ENCODE results near the gene EID3.
"Not testable (repeated sequence)": the region's sequence is repeated elsewhere in the genome, so short reads cannot be mapped to it uniquely, and the experiment has no call there.

Gene EID3

GRCh38 chr12:104303538-104304151 is at the start of gene EID3:
Gene EID3, plus strand, starts transcription at chr12:104303739. Its CDS starts 196 bp downstream, at chr12:104303935.
- DNase-seq: peak; percentile 73

DNA sequence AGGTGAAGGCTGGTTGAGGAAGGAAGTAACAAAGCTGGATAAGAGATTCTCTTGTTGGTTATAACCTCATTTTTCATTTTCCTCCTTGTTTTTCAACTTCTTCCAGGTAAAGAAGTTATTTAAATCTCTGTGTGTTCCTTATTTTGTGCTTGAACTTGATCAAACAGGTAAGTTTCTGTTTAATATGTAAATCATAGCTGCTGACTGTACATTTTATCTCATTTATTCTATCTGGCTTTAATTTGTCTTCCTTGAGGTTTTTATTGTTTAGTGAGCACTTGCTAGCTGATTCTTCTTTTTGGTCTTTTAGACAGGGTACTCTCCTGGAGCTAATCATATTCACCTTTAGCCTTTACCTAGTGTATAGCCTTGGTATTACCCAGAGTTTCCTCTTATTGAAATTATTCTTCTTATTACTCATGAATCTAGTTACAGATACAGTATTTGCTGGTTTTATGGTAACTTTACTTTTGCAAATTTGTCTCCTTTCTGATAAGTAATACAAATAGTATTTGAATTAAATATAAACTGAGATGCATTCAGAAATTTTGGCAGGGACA is 45.5 kb upstream of the EID3 start:
- no peak for DNase-seq

- DNase-seq: no peak
These were observed 45.0 kb upstream of the EID3 start for GRCh38 chr12:104258476-104259067.

GRCh38 chr12:104263026-104263425 is 40.5 kb upstream of the EID3 start:
- no peak for DNase-seq

- peak; percentile 56 for DNase-seq
These were observed 39.8 kb upstream of the EID3 start for GRCh38 chr12:104263580-104264358.

DNA sequence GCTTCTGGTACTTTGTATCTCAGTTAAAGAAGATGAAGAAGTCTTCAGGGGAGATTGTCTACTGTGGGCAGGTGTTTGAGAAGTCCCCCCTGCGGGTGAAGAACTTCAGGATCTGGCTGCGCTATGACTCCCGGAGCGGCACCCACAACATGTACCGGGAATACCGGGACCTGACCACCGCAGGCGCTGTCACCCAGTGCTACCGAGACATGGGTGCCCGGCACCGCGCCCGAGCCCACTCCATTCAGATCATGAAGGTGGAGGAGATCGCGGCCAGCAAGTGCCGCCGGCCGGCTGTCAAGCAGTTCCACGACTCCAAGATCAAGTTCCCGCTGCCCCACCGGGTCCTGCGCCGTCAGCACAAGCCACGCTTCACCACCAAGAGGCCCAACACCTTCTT is 38.1 kb upstream of the EID3 start:
- not testable (repeated sequence) for DNase-seq

GRCh38 chr12:104272938-104273337 is 30.6 kb upstream of the EID3 start:
- no peak for DNase-seq

- no peak for DNase-seq
These were observed 30.0 kb upstream of the EID3 start for GRCh38 chr12:104273503-104273902.

DNA sequence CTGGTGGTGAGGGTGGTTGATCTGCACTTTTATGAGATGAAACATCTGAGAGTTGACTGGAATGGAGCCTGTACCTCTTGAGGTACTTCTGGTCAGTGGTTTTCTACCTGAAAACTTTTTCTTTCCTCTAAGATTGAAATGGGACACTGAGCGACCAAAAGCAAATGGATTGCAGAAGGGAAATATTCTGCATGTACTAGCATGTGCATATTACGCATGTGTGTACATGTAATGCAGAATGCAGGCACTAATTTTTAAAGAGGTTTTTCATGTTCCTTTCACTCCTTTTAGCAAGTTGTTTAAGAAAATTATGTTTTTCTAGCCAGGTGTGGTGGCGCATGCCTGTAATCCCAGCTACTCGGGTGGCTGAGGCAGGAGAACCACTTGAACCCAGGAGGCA is 28.7 kb upstream of the EID3 start:
- no peak for DNase-seq

- DNase-seq: no peak
These were observed 27.9 kb upstream of the EID3 start for GRCh38 chr12:104275689-104276088.

GRCh38 chr12:104276273-104277131 is 27.0 kb upstream of the EID3 start:
- DNase-seq: peak; percentile 99

- DNase-seq: no peak
These were observed 24.4 kb upstream of the EID3 start for GRCh38 chr12:104279164-104279563.

DNA sequence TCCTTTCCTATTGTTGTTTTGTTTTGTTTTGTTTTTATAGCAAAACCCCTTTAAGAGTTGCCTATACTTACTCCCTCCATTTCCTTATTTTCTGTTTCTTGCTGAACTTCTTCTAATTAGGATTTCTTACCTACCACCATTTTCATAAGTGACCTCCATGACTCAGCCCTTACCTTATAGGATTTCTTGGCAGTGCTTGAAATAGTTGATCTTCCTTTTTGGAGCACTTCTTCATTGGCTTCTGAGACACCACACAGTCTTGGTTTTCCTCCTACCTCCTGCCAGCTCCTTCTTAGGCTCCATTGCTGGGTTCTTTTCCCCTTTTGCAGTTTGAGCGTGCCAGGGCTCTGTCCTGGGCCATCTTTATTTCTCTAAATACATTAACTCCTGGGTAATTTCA is 23.4 kb upstream of the EID3 start:
- DNase-seq: no peak

- DNase-seq: no peak
These were observed 22.7 kb upstream of the EID3 start for GRCh38 chr12:104280717-104281458.

DNA sequence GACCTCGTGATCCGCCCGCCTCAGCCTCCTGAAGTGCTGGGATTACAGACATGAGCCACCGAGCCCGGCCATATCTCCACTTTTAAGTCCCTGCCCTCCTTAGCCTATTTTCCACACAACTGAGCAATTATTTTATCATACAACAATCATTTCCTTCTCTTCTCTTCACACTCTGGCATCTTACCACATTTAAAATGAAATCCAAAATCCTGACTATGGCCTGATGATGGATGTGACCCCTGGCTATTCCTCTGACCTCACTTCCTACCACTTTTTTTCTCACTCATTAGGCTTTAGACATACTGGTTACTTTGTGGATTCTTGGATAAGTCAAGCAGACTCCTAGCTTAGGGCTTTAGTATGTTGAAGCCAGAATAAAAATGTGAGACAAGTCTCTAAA is 21.9 kb upstream of the EID3 start:
- DNase-seq: no peak

DNA sequence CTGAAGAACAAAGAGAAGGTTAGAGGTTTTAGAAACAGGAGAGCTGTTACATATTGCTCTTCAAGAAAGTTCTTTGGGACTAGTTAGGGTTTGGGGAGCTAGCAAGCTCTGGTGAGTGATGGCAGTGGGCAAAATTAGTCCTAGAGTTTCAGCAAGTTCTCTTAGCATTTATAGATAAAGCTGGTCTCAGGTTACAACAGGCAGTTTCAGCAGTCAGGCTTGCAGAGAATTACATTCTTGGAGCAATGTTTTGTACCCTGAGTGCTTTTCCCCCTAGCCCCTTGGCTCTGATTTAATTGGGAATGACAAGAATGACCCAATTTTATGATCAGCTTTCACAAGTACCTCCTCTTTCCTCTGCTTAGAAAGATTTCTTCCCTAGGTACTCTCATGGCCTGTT is 21.4 kb upstream of the EID3 start:
- DNase-seq: no peak

DNA sequence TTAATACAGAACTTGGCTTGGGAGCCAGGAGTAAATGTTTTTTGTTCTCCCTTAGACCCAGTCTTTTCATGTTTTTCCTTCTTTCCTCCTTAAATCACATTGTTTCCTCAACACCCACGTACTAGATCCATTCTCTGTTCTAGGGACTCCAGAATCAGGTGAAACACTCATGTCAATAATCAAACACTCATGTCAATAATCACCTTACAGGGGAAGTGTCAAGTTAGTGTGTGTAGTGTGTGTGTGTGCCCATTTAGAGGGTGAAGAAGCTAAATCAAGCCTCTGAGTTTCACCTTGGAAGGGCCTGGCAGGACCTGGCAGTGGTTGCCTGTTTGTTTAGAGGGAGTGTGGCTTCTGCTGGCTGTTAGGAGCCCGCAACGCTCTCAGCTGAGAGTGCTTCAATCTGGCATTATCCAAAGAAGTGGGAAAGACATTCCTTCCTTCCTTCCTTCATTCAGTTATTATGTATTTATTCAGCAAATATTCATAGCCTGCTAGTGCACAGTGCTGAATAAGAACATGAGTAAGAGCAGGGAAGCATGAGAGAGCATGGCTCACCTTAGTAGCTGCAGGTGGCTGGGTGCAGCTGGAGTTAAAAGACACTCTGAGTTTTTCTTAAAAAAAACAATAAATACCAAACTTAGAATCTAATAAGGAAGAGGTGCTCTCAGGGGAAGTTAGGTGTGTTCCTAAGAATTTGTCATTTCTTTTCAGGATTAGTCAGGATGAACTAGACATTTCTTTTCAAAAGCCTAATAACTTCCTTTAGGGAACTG is 17.6 kb upstream of the EID3 start:
- peak; percentile 54 for DNase-seq

GRCh38 chr12:104286516-104287482 is 16.7 kb upstream of the EID3 start:
- peak; percentile 92 for DNase-seq

DNA sequence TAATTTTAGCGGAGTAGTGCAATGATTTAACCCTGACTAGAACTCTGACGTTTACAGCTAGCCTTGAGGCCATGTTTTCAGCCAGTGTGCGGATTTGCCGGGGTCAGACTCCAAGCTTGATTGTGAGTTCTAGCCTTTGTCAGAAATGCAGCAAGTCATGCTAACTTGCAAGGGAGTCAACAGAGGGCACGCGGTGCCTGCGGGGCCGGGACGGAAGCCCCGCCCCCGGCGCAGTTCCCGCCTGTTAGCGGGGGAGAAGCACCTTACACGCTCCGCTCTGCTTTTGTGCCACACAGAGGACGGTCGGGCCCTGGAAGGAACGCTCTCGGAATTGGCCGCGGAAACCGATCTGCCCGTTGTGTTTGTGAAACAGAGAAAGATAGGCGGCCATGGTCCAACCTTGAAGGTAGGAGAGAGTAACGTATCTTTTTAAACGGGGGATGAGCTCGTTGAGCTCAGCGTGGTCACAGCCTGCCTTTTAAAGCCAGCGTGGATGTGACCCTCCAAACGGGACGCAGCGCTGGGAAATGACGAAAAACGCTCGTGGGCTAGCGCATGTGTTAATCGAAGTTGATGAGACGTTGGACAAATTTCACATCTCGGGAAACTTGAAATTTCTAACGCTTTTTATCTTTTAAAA is 14.8 kb upstream of the EID3 start:
- DNase-seq: peak; percentile 84

DNA sequence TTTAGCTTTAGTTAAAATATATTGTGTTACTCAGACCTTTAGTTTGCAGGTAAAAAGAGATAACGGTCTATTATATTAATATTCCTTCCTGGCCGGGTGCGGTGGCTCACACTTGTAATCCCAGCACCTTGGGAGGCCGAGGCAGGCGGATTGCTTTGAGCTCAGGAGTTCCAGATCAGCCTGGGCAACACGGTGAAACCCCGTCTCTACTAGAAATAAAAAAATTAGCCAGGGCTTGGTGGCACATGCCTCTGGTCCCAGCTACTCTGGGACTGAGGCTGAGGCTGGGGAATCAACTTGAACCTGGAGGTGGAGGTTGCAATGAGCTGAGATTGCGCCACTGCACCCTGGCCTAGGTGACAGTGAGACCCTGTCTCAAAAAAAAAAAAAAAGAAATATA is 13.2 kb upstream of the EID3 start:
- no peak for DNase-seq
